ENCODE data around the gene FAM222A.

GRCh38 chr12:109800536-109800935, 86.9 kb downstream of the FAM222A start:
- TF ChIP-seq EZH2 (optimal IDR thresholded peaks at IDR 0.05; ENCODE audit: low read depth, low read length) = no peak
- TF ChIP-seq, protein P1, sequence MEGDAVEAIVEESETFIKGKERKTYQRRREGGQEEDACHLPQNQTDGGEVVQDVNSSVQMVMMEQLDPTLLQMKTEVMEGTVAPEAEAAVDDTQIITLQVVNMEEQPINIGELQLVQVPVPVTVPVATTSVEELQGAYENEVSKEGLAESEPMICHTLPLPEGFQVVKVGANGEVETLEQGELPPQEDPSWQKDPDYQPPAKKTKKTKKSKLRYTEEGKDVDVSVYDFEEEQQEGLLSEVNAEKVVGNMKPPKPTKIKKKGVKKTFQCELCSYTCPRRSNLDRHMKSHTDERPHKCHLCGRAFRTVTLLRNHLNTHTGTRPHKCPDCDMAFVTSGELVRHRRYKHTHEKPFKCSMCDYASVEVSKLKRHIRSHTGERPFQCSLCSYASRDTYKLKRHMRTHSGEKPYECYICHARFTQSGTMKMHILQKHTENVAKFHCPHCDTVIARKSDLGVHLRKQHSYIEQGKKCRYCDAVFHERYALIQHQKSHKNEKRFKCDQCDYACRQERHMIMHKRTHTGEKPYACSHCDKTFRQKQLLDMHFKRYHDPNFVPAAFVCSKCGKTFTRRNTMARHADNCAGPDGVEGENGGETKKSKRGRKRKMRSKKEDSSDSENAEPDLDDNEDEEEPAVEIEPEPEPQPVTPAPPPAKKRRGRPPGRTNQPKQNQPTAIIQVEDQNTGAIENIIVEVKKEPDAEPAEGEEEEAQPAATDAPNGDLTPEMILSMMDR (IDR thresholded peaks at IDR 0.05; ENCODE audit: low read length) = no peak
- no peak for TF ChIP-seq EZH2phosphoT487 (IDR thresholded peaks at IDR 0.05; ENCODE audit: low read length)

All from MM.1S (cell line).